ENCODE data around the gene DCPS. TPM values are rescaled to one million over a fixed set of nuclear protein-coding genes. Genes with fewer than 3 reads are reported as not detected.
A peak's percentile ranks its signal among the peaks of the same experiment; 100 is the strongest.
"Not testable (repeated sequence)": the region's sequence is repeated elsewhere in the genome, so short reads cannot be mapped to it uniquely, and the experiment has no call there.

Gene DCPS
- total RNA-seq, 1 donor from 2014 or later = 8.8 TPM

GRCh38 chr11:126307706-126308105, 3.8 kb downstream of the DCPS start:
- Mint-ChIP-seq H3K27ac (no peak overlapping the region), H3K4me3 (no peak overlapping the region), H3K36me3 (peaks cover 6% of the 10 kb centered on the region), H3K27me3 (ENCODE audit: low read depth) (no peaks in the 10 kb centered on the region), H3K4me1 (peaks cover 24% of the 10 kb centered on the region), H3K9me3 (no peaks in the 10 kb centered on the region)
- TF ChIP-seq, protein P1, sequence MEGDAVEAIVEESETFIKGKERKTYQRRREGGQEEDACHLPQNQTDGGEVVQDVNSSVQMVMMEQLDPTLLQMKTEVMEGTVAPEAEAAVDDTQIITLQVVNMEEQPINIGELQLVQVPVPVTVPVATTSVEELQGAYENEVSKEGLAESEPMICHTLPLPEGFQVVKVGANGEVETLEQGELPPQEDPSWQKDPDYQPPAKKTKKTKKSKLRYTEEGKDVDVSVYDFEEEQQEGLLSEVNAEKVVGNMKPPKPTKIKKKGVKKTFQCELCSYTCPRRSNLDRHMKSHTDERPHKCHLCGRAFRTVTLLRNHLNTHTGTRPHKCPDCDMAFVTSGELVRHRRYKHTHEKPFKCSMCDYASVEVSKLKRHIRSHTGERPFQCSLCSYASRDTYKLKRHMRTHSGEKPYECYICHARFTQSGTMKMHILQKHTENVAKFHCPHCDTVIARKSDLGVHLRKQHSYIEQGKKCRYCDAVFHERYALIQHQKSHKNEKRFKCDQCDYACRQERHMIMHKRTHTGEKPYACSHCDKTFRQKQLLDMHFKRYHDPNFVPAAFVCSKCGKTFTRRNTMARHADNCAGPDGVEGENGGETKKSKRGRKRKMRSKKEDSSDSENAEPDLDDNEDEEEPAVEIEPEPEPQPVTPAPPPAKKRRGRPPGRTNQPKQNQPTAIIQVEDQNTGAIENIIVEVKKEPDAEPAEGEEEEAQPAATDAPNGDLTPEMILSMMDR (IDR thresholded peaks at IDR 0.05; ENCODE audit: unreplicated experiment) = peak; percentile 46
- no peak for DNase-seq (ENCODE audit: low spot score in 2 of 2, unreplicated experiment in 2 of 2)

DNA sequence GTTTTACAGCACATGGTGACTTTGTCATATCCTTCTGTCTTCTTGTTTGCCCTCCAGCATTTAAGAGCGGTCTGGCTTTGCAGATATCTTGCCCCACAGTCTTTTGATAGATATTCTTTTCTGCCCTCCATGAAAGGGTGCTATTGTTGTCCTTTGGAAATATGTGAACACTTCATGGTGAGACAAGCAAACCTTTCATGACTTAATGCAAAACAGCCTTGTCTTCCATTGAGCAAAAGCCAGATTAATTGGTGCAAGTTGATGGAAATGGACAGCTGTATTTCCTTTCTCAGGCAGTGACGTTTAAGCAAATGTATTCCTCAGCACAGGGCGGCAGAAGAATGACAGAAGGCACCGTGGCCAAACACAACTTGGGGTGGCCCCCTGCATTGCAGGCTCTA, 4.4 kb downstream of the DCPS start:
- Mint-ChIP-seq H3K27me3 (ENCODE audit: low read depth) (no peaks in the 10 kb centered on the region), H3K36me3 (peaks cover 6% of the 10 kb centered on the region), H3K27ac (no peak overlapping the region), H3K4me3 (no peak overlapping the region), H3K4me1 (peaks cover 22% of the 10 kb centered on the region), H3K9me3 (no peaks in the 10 kb centered on the region)
- TF ChIP-seq, protein P1 (IDR thresholded peaks at IDR 0.05; ENCODE audit: unreplicated experiment) = no peak
- no peak for DNase-seq (ENCODE audit: low spot score in 2 of 2, unreplicated experiment in 2 of 2)

DNA sequence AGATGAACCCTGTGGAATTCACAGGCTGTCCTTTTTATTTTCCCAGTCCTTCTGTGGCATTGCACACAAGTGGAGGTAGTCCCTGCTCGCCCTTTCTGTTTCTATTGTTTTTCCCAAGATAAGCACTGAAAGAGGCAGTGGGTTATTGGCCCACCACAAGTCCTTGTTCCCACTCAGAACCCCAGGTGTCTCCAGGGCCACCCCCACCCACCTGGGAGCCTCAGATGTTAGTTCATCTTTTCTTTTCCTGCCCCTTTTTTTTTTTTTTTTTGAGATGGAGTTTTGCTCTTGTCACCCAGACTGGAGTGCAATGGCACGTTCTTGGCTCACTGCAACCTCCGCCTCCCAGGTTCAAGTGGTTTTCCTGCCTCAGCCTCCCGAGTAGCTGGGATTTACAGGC, 4.9 kb downstream of the DCPS start:
- not testable (repeated sequence) for DNase-seq (ENCODE audit: low spot score in 2 of 2, unreplicated experiment in 2 of 2); H3K27ac Mint-ChIP-seq; H3K27me3 Mint-ChIP-seq (ENCODE audit: low read depth); H3K36me3 Mint-ChIP-seq; H3K9me3 Mint-ChIP-seq; H3K4me3 Mint-ChIP-seq
- H3K4me1 Mint-ChIP-seq = peaks cover 19% of the 10 kb centered on the region

DNA sequence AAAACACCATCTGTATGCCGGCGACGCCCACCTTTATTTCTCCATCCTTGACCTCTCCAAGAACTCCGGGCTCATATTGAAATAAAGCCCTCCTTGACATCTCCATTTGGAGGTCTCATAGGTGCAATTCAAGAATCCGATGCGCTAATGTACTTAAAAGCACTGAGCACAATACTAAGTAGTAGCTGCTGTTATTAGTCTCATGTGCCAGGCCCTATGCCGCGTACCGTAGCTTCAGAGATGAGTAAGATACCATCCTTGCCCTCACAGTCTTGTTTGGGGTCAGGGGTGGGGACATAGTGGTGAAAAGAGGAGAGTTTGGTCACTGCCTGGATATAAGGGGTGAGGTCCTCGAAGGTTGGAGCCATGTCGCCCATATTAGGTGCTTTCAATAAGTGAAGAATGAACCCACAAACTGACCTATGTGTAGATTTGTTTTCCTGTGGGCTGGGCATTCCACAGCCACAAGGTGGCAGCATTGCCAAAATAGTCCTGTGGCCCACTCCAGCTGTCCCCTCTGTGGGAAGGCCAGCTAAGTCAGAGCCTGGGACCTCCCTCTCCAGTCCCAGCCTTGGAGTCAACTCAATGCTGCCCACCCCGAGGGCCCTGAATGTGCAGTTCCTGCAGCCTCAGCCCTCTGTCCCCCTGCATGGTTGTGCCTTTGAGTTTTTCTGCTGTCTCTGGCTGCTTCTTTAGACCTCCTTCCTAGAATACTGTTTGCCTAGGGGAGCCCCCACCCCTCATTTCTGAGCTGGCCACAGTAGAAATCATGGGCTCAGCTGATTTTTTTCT, 6.5 kb downstream of the DCPS start:
- Mint-ChIP-seq H3K4me3 (no peak overlapping the region), H3K27ac (no peak overlapping the region), H3K9me3 (peaks cover 6% of the 10 kb centered on the region), H3K36me3 (peaks cover 16% of the 10 kb centered on the region), H3K4me1 (peaks cover 10% of the 10 kb centered on the region), H3K27me3 (ENCODE audit: low read depth) (no peaks in the 10 kb centered on the region)
- TF ChIP-seq, protein P1 (IDR thresholded peaks at IDR 0.05; ENCODE audit: unreplicated experiment) = peak; percentile 82
- peak; percentile 48 to 82 for DNase-seq (ENCODE audit: low spot score in 2 of 2, unreplicated experiment in 2 of 2)

GRCh38 chr11:126310992-126311310, 7.1 kb downstream of the DCPS start:
- H3K27ac Mint-ChIP-seq = no peak overlapping the region
- H3K4me3 Mint-ChIP-seq = no peak overlapping the region
- TF ChIP-seq, protein P1 (IDR thresholded peaks at IDR 0.05; ENCODE audit: unreplicated experiment) = no peak
- H3K36me3 Mint-ChIP-seq = peaks cover 18% of the 10 kb centered on the region
- no peak for DNase-seq (ENCODE audit: low spot score in 2 of 2, unreplicated experiment in 2 of 2)
- peaks cover 10% of the 10 kb centered on the region for H3K4me1 Mint-ChIP-seq
- H3K9me3 Mint-ChIP-seq = peaks cover 7% of the 10 kb centered on the region
- no peaks in the 10 kb centered on the region for H3K27me3 Mint-ChIP-seq (ENCODE audit: low read depth)

DNA sequence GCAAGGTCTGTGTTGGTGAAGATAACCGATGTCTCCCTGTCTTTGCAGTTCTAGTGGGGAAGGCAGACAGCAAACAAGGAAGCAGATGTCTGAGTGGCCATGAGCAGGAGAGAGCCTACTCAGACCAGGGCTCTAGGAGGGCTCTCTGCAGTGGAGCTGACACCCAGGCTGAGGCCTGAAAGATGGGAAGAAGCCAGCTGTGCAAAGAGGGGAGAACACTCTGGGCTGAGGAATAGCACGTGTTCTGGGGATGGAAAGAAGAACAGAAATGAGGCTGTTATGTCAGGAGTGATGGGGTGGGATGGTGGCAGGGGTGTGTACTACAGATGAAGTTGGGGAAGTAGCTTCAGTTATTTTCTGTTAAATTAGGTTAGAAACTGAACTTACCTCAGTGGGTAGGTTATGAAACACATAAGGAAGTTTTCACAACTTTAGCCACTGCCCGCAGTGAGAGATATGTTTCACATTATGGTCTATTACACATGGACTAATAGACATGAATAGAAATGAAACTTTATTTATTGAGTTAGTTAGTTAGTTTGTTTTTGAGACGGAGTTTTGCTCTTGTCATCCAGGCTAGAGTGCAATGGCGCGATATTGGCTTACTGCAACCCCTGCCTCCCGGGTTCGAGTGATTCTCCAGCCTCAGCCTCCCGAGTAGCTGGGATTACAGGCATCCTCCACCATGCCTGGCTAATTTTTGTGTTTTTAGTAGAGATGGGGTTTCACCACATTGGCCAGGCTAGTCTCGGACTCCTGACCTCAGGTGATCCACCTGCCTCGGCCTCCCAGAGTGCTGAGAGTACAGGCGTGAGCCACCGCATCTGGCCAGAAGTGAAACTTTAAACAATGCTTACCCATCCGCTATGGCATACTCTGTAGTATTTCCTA, 7.8 kb downstream of the DCPS start:
- no peak overlapping the region for H3K27ac Mint-ChIP-seq
- DNase-seq (ENCODE audit: low spot score in 2 of 2, unreplicated experiment in 2 of 2) = no peak
- H3K36me3 Mint-ChIP-seq = peaks cover 23% of the 10 kb centered on the region
- H3K4me3 Mint-ChIP-seq = no peak overlapping the region
- TF ChIP-seq, protein P1 (IDR thresholded peaks at IDR 0.05; ENCODE audit: unreplicated experiment) = no peak
- no peaks in the 10 kb centered on the region for H3K27me3 Mint-ChIP-seq (ENCODE audit: low read depth)
- peaks cover 13% of the 10 kb centered on the region for H3K9me3 Mint-ChIP-seq
- peaks cover 10% of the 10 kb centered on the region for H3K4me1 Mint-ChIP-seq

Data from mesothelial cell of epicardium (in vitro differentiated cells).